ENCODE measurements around the gene NLRP6.

Gene NLRP6

GRCh38 chr11:271319-271715 is 6.9 kb upstream of the NLRP6 start:
- no peak overlapping the region for H3K4me3 ChIP-seq (ENCODE audit: low read length)

GRCh38 chr11:272195-272930 is 5.8 kb upstream of the NLRP6 start:
- no peak overlapping the region for H3K4me2 ChIP-seq (ENCODE audit: low read length)
- no peak overlapping the region for H3K27ac ChIP-seq (ENCODE audit: low read depth, low read length)
- H3K27me3 ChIP-seq (ENCODE audit: control insufficient read depth, low read length), result no peaks in the 10 kb centered on the region

More at GRCh38 chr11:271319-271715, 6.9 kb upstream of the NLRP6 start:
- Histone ChIP-seq H3K4me1 (ENCODE audit: control insufficient read depth, low read length) (peaks cover 53% of the 10 kb centered on the region), H3F3A (ENCODE audit: control insufficient read depth, insufficient read depth) (peaks cover 33% of the 10 kb centered on the region), H3K4me2 (ENCODE audit: low read length) (no peak overlapping the region), H4K20me1 (ENCODE audit: control insufficient read depth, insufficient read depth, low read depth, low read length) (no peaks in the 10 kb centered on the region), H3K9me2 (replicated peaks; ENCODE audit: control insufficient read depth, low read length) (no peaks in the 10 kb centered on the region), H3K79me2 (ENCODE audit: control insufficient read depth, low read length) (peaks cover 9% of the 10 kb centered on the region), H3K27ac (ENCODE audit: low read depth, low read length) (no peak overlapping the region), H3K9me3 (ENCODE audit: control insufficient read depth, insufficient read depth, low read length) (peaks cover 4% of the 10 kb centered on the region; the same call in 1 of the 2 replicates), H3K36me3 (ENCODE audit: control insufficient read depth, low read length) (0 out of 2 replicates have a peak, but pooled peaks cover 3% of the 10 kb centered on the region), H3K27me3 (ENCODE audit: control insufficient read depth, low read length) (no peaks in the 10 kb centered on the region)
- TF ChIP-seq CTCF (IDR thresholded peaks at IDR 0.05; ENCODE audit: low read depth, low read length, poor library complexity, severe bottlenecking) (no peak), EZH2phosphoT487 (IDR thresholded peaks at IDR 0.05; ENCODE audit: borderline replicate concordance, low read length) (no peak)

GRCh38 chr11:272931-273198 is 5.3 kb upstream of the NLRP6 start:
- peaks cover 22% of the 10 kb centered on the region for H3F3A ChIP-seq (ENCODE audit: control insufficient read depth, insufficient read depth)
- no peaks in the 10 kb centered on the region for H4K20me1 ChIP-seq (ENCODE audit: control insufficient read depth, insufficient read depth, low read depth, low read length)
- H3K36me3 ChIP-seq (ENCODE audit: control insufficient read depth, low read length), result 0 out of 2 replicates have a peak, but pooled peaks cover 3% of the 10 kb centered on the region
- no peaks in the 10 kb centered on the region for H3K27me3 ChIP-seq (ENCODE audit: control insufficient read depth, low read length)
- H3K9me2 ChIP-seq (replicated peaks; ENCODE audit: control insufficient read depth, low read length), result no peaks in the 10 kb centered on the region
- peaks cover 9% of the 10 kb centered on the region for H3K9me3 ChIP-seq (ENCODE audit: control insufficient read depth, insufficient read depth, low read length)
- TF ChIP-seq EZH2phosphoT487 (IDR thresholded peaks at IDR 0.05; ENCODE audit: borderline replicate concordance, low read length) (no peak), CTCF (IDR thresholded peaks at IDR 0.05; ENCODE audit: low read depth, low read length, poor library complexity, severe bottlenecking) (no peak)
- H3K4me3 ChIP-seq (ENCODE audit: low read length), result no peak overlapping the region
- peaks cover 45% of the 10 kb centered on the region for H3K4me1 ChIP-seq (ENCODE audit: control insufficient read depth, low read length)
- H3K79me2 ChIP-seq (ENCODE audit: control insufficient read depth, low read length), result peaks cover 9% of the 10 kb centered on the region
- no peak overlapping the region for H3K27ac ChIP-seq (ENCODE audit: low read depth, low read length)
- H3K4me2 ChIP-seq (ENCODE audit: low read length), result no peak overlapping the region

More at GRCh38 chr11:272195-272930, 5.8 kb upstream of the NLRP6 start:
- 0 out of 2 replicates have a peak, but pooled peaks cover 3% of the 10 kb centered on the region for H3K36me3 ChIP-seq (ENCODE audit: control insufficient read depth, low read length)
- H3F3A ChIP-seq (ENCODE audit: control insufficient read depth, insufficient read depth), result peaks cover 26% of the 10 kb centered on the region
- H3K79me2 ChIP-seq (ENCODE audit: control insufficient read depth, low read length), result peaks cover 9% of the 10 kb centered on the region
- no peaks in the 10 kb centered on the region for H3K9me2 ChIP-seq (replicated peaks; ENCODE audit: control insufficient read depth, low read length)
- H3K4me3 ChIP-seq (ENCODE audit: low read length), result no peak overlapping the region
- TF ChIP-seq EZH2phosphoT487 (IDR thresholded peaks at IDR 0.05; ENCODE audit: borderline replicate concordance, low read length) (no peak), CTCF (IDR thresholded peaks at IDR 0.05; ENCODE audit: low read depth, low read length, poor library complexity, severe bottlenecking) (no peak)
- peaks cover 9% of the 10 kb centered on the region for H3K9me3 ChIP-seq (ENCODE audit: control insufficient read depth, insufficient read depth, low read length)
- no peaks in the 10 kb centered on the region for H4K20me1 ChIP-seq (ENCODE audit: control insufficient read depth, insufficient read depth, low read depth, low read length)
- H3K4me1 ChIP-seq (ENCODE audit: control insufficient read depth, low read length), result peaks cover 50% of the 10 kb centered on the region
